Endothelial cell of umbilical vein (primary cell): ENCODE data around the gene RFX2. TPM values are rescaled to one million over a fixed set of nuclear protein-coding genes. Genes with fewer than 3 reads are reported as not detected.

ENCODE experiments used
- BruUV-seq: library from RNA; stranded (reverse); fragments of 400-500 nt; replicated peaks from 2 replicates; lab custom pipeline; 2021; lab: Mats Ljungman, UMichigan
- CTCF ChIA-PET: fragments of 300-600, 350-600 bp; sonication (Branson Sonifier 250); formaldehyde crosslinking; loops from one replicate; lab custom pipeline; 2021; ENCODE audit warnings: antibody characterized with exemption, inconsistent platforms; lab: Charles Lee
- POLR2A ChIA-PET: fragments of 300-600, 350-600 bp; sonication (Branson Sonifier 250); formaldehyde crosslinking; loops from one replicate; lab custom pipeline; 2021; ENCODE audit warnings: antibody characterized with exemption, inconsistent platforms; lab: Charles Lee
- DNase-seq: peaks from one replicate; pipeline ENCODE4 v3.0.0-alpha.2; 2011; ENCODE audit warnings: low read depth, low spot score
- FAIRE-seq: peaks from 2 replicates; lab custom pipeline; 2011; peaks lifted over from hg19 to GRCh38; lab: Jason Lieb, UNC
- H2AFZ ChIP-seq: 2 replicates; pipeline ENCODE4 v1.6.0; 2012; ENCODE audit warnings: low read depth, low read length, control low read depth, inconsistent platforms
- H3K27ac ChIP-seq: 2 replicates; pipeline ENCODE4 v1.5.1; 2011; ENCODE audit warnings: low read depth, mild to moderate bottlenecking, control low read depth, low read length, moderate library complexity; ENCODE audit not compliant: insufficient read depth
- H3K27me3 ChIP-seq, 2 experiments: 2 replicates each; pipeline versions ENCODE4 v1.6.0 to v1.6.1; 2011; ENCODE audit warnings: low read length in 2 of 2, mixed read lengths in 1 of 2; ENCODE audit not compliant: control insufficient read depth in 2 of 2, insufficient read depth in 2 of 2
- H3K36me3 ChIP-seq, 2 experiments: 2 replicates in 1 of 2; 3 replicates in 1 of 2; pipeline ENCODE4 v1.5.1; 2011; ENCODE audit warnings: low read length in 2 of 2, mild to moderate bottlenecking in 1 of 2, moderate library complexity in 1 of 2; ENCODE audit not compliant: control insufficient read depth in 2 of 2, insufficient read depth in 2 of 2; ENCODE audit errors: extremely low read depth in 1 of 2
- H3K4me1 ChIP-seq: 3 replicates; pipeline ENCODE4 v1.5.1; 2011; ENCODE audit warnings: mild to moderate bottlenecking, low read length; ENCODE audit not compliant: control insufficient read depth, insufficient read depth; ENCODE audit errors: extremely low read depth
- H3K4me2 ChIP-seq: 2 replicates; pipeline ENCODE4 v1.6.1; 2011; ENCODE audit warnings: low read length, control low read depth, mixed read lengths; ENCODE audit not compliant: insufficient read depth
- H3K4me3 ChIP-seq, 3 experiments: fragments of 200-600 bp in 1 of 3; sonication (generic), shearing (Covaris generic) in 1 of 3; replicated peaks in 1 of 3; 2 replicates each; pipeline ENCODE4 v1.5.1; 2011 to 2016; ENCODE audit warnings: control low read depth in 3 of 3, low read length in 3 of 3, mild to moderate bottlenecking in 2 of 3, inconsistent platforms in 1 of 3, low read depth in 1 of 3, moderate library complexity in 1 of 3; ENCODE audit not compliant: insufficient read depth in 1 of 3
- H3K79me2 ChIP-seq: 2 replicates; pipeline ENCODE4 v1.6.0; 2012; ENCODE audit warnings: low read length, inconsistent platforms; ENCODE audit not compliant: control insufficient read depth, insufficient read depth
- H3K9ac ChIP-seq: replicated peaks from 2 replicates; pipeline ENCODE3; 2011; ENCODE audit warnings: low read length, control low read depth; ENCODE audit not compliant: insufficient read depth; ENCODE audit errors: extremely low read depth
- H3K9me1 ChIP-seq: replicated peaks from 3 replicates; pipeline ENCODE4 v1.6.0; 2011; ENCODE audit warnings: mild to moderate bottlenecking, low read length; ENCODE audit not compliant: control insufficient read depth, insufficient read depth; ENCODE audit errors: extremely low read depth
- H3K9me3 ChIP-seq: replicated peaks from 2 replicates; pipeline ENCODE4 v1.5.1; 2012; ENCODE audit warnings: low read length, inconsistent platforms; ENCODE audit not compliant: control insufficient read depth, insufficient read depth
- H4K20me1 ChIP-seq: replicated peaks from 2 replicates; pipeline ENCODE3; 2011; ENCODE audit warnings: mild to moderate bottlenecking, low read length; ENCODE audit not compliant: control insufficient read depth, insufficient read depth; ENCODE audit errors: extremely low read depth
- CTCF ChIP-seq, 2 donors: IDR thresholded peaks; 1 replicate in 1 of 2; 2 replicates in 1 of 2; pipeline ENCODE4 v1.5.1; 2011; ENCODE audit warnings: low read length in 2 of 2, mild to moderate bottlenecking in 2 of 2, moderate library complexity in 2 of 2, control low read depth in 1 of 2, inconsistent platforms in 1 of 2, low read depth in 1 of 2; ENCODE audit not compliant: insufficient read depth in 1 of 2; ENCODE audit errors: extremely low read depth in 1 of 2
- EZH2 ChIP-seq: IDR thresholded peaks from 2 replicates; pipeline ENCODE4 v1.6.1; 2012; ENCODE audit warnings: borderline replicate concordance, low read depth, mild to moderate bottlenecking, moderate library complexity, low read length, inconsistent platforms; ENCODE audit not compliant: severe bottlenecking
- FOS ChIP-seq: IDR thresholded peaks from 2 replicates; pipeline ENCODE4 v1.6.1; 2011; ENCODE audit warnings: mild to moderate bottlenecking, low read length, moderate library complexity, borderline replicate concordance; ENCODE audit not compliant: insufficient read depth
- GATA2 ChIP-seq: IDR thresholded peaks from 2 replicates; pipeline ENCODE4 v1.7.0; 2011; ENCODE audit warnings: low read depth, mild to moderate bottlenecking, moderate library complexity, mixed read lengths, low read length; ENCODE audit not compliant: insufficient read length, insufficient read depth
- JUN ChIP-seq: IDR thresholded peaks from 2 replicates; pipeline ENCODE4 v1.6.1; 2011; ENCODE audit warnings: borderline replicate concordance, low read depth; ENCODE audit not compliant: insufficient read length, insufficient read depth
- MYC ChIP-seq: IDR thresholded peaks from one replicate; pipeline ENCODE4 v1.6.1; 2011; ENCODE audit warnings: mild to moderate bottlenecking, low read depth, low read length
- POLR2A ChIP-seq: IDR thresholded peaks from 2 replicates; pipeline ENCODE4 v1.6.1; 2012; ENCODE audit warnings: low read depth, mild to moderate bottlenecking, control low read depth, low read length
- POLR2AphosphoS5 ChIP-seq: IDR thresholded peaks from 2 replicates; pipeline ENCODE4 v1.6.1; 2012; ENCODE audit warnings: low read depth, mild to moderate bottlenecking, control low read depth, low read length, moderate library complexity; ENCODE audit not compliant: insufficient read depth
- dilution Hi-C: fragments of 300-500 bp; cut with MboI; formaldehyde crosslinking; loops from one replicate; pipeline ENCODE4 v1.15.0; 2019; ENCODE audit warnings: low sequenced_read_pairs; ENCODE audit not compliant: extremely low pct_ligation_motif_present
- intact Hi-C: fragments of 100-400 bp; cut with micrococcal nuclease; formaldehyde crosslinking; loops from one replicate; pipeline ENCODE4 v1.10.0; 2022
- polyA plus RNA-seq, 4 experiments: library from polyadenylated mRNA; depleted of rRNA in 3 of 4; stranded (reverse) in 3 of 4; unstranded in 1 of 4; fragments of >200 nt; gene quantifications; 2 replicates each; pipeline versions ENCODE4 v1.2.1 to v1.2.3, GENCODE V29; 2011 to 2012; ENCODE audit warnings: missing spikeins in 1 of 4
- total RNA-seq: library from RNA; stranded (reverse); gene quantifications from 2 replicates; pipeline ENCODE4 v1.2.3, GENCODE V29; 2021
- TF ChIP-seq, protein P1 (sequence below): IDR thresholded peaks from 2 replicates; pipeline ENCODE4 v1.6.1; 2011; ENCODE audit not compliant: insufficient read depth, insufficient read length

Gene RFX2
- total and polyA plus RNA-seq, 2 donors (not counting 3 experiments of a cell fraction or from before 2014, with no cell fraction given) = 16.1 to 19.0 TPM

- no peak for DNase-seq
- no peaks in the 10 kb centered on the region for H3K36me3 ChIP-seq
- intact Hi-C loops (loop anchor here (10.0 kb wide), 1 partner anchor 212 kb away; the partner anchor contains the start of genes NDUFA11 and VMAC), dilution Hi-C loops (no loop called here)
- H3K27ac ChIP-seq = no peak overlapping the region
- H3K79me2 ChIP-seq = no peaks in the 10 kb centered on the region
- CTCF ChIA-PET = interaction anchor here (1.2 to 5.6 kb wide), 4 partner anchors 9 to 69 kb away, joined by 3 to 39 read pairs (median 18); no protein-coding TSS in a partner anchor
- H3K4me1 ChIP-seq = no peaks in the 10 kb centered on the region
- BruUV-seq = no TSS peak
- no peak overlapping the region for H2AFZ ChIP-seq
- no peaks in the 10 kb centered on the region for H3K9me1 ChIP-seq
- POLR2A ChIA-PET = no interaction called here
- TF ChIP-seq POLR2A = no peak
- TF ChIP-seq EZH2 = no peak
- no peak for TF ChIP-seq POLR2AphosphoS5
- H3K4me3 ChIP-seq = no peak overlapping the region
- H3K4me2 ChIP-seq = no peak overlapping the region
- H4K20me1 ChIP-seq = no peaks in the 10 kb centered on the region
- H3K9me3 ChIP-seq = no peaks in the 10 kb centered on the region
- no peak overlapping the region for H3K9ac ChIP-seq
- H3K27me3 ChIP-seq = peaks cover 6% of the 10 kb centered on the region in 2 experiments
- no peak for FAIRE-seq
Observed at GRCh38 chr19:6116749-6117430, 6.6 kb upstream of the RFX2 start.

- intact Hi-C loops (loop anchor here (10.0 kb wide), 1 partner anchor 211 kb away; the partner anchor contains the start of genes NDUFA11 and VMAC), dilution Hi-C loops (no loop called here)
- Histone ChIP-seq H3K79me2 (no peaks in the 10 kb centered on the region), H3K9me3 (no peaks in the 10 kb centered on the region), H3K27me3 (peaks cover 6% of the 10 kb centered on the region in 2 experiments), H2AFZ (no peak overlapping the region), H4K20me1 (no peaks in the 10 kb centered on the region), H3K4me2 (no peak overlapping the region), H3K9ac (no peak overlapping the region), H3K4me1 (no peaks in the 10 kb centered on the region), H3K4me3 (no peak overlapping the region), H3K36me3 (no peaks in the 10 kb centered on the region), H3K27ac (no peak overlapping the region), H3K9me1 (no peaks in the 10 kb centered on the region)
- no peak for DNase-seq
- ChIA-PET POLR2A (no interaction called here), CTCF (interaction anchor here (0.6 to 5.6 kb wide), 7 partner anchors 10 to 68 kb away, joined by 3 to 39 read pairs (median 3); no protein-coding TSS in a partner anchor)
- no TSS peak for BruUV-seq
- TF ChIP-seq MYC = no peak
- no peak for TF ChIP-seq GATA2
- TF ChIP-seq POLR2A = no peak
- no peak for TF ChIP-seq JUN
- TF ChIP-seq EZH2 = no peak
- no peak for TF ChIP-seq POLR2AphosphoS5
- TF ChIP-seq, protein P1, sequence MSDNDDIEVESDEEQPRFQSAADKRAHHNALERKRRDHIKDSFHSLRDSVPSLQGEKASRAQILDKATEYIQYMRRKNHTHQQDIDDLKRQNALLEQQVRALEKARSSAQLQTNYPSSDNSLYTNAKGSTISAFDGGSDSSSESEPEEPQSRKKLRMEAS = no peak
- TF ChIP-seq CTCF (IDR thresholded peaks at IDR 0.05; ENCODE audit: extremely low read depth in 1 of 2, insufficient read depth in 1 of 2, low read depth in 1 of 2, low read length in 2 of 2) = no peak
- TF ChIP-seq FOS = no peak
- FAIRE-seq = no peak
Observed at GRCh38 chr19:6115992-6116391, 5.7 kb upstream of the RFX2 start.
